ENCODE data around the gene KLHL24. TPM values are rescaled to one million over a fixed set of nuclear protein-coding genes. Genes with fewer than 3 reads are reported as not detected.

Gene KLHL24
- total and polyA plus RNA-seq, 11 donors = 16.5 to 275 (median 199) TPM

DNA sequence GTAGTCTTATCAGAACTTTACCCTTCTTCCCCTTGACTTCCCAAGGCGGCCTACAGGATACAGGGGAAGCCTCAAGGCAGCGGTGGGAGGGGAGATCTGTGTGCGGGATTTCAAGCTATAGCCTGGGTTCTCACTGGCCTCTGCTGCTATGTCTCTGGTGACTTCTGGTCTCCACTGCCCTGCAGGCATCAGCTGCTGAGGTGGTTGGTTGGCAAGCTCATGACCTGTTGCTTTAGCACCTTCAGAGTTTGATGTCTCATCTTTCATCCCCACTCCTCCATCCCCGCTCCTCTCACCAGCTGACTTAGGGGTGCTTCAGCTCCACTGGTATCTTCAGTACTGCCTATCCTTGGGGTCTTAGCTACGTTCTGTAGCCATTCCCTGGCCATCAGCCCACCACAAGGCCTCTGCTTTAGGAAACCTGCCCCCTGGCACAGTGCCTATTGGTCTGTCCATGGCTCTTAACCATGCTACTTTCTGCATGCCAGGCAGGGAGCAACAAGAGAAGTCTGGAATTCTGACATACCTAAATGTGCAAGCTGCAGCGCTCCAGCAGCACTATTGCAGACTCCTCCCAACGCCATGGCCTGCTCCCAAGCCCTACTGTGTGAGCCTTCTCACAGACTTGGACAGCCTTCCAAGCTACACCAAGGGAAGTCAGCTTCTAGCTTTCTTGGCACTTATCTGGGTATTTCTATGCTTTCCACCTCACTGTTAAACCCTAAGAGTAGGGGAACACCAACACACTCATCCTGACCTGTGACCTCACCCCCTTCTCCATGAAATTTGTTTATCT lies 60.3 kb downstream of the KLHL24 start:
- no peaks in the 10 kb centered on the region for H3K27me3 ChIP-seq
- DNase-seq (peak in 1 of 5 donors; percentile 30), ATAC-seq (no peak)
- no peak overlapping the region for H3K27ac ChIP-seq
- intact Hi-C loops (cut with DNase I) = loop anchor here in 2 of 10 donors (5.0 to 10.0 kb wide), 2 partner anchors 58 to 61 kb away; partner anchors contain the start of gene KLHL24 (in 2 of the 2)
- H3K4me1 ChIP-seq = peaks cover 0 to 28% (median 18%) of the 10 kb centered on the region in 12 donors
- TF ChIP-seq POLR2A (IDR thresholded peaks at IDR 0.05) = no peak
- TF ChIP-seq, protein P1, sequence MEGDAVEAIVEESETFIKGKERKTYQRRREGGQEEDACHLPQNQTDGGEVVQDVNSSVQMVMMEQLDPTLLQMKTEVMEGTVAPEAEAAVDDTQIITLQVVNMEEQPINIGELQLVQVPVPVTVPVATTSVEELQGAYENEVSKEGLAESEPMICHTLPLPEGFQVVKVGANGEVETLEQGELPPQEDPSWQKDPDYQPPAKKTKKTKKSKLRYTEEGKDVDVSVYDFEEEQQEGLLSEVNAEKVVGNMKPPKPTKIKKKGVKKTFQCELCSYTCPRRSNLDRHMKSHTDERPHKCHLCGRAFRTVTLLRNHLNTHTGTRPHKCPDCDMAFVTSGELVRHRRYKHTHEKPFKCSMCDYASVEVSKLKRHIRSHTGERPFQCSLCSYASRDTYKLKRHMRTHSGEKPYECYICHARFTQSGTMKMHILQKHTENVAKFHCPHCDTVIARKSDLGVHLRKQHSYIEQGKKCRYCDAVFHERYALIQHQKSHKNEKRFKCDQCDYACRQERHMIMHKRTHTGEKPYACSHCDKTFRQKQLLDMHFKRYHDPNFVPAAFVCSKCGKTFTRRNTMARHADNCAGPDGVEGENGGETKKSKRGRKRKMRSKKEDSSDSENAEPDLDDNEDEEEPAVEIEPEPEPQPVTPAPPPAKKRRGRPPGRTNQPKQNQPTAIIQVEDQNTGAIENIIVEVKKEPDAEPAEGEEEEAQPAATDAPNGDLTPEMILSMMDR (IDR thresholded peaks at IDR 0.05) = no peak
- H3K4me3 ChIP-seq = no peak overlapping the region
- H3K36me3 ChIP-seq = no peaks in the 10 kb centered on the region
- no peaks in the 10 kb centered on the region for H3K9me3 ChIP-seq
- 86 to 91% (median 88%) methylated on average over 7 of the region's 7 CpGs for WGBS, 4 donors

DNA sequence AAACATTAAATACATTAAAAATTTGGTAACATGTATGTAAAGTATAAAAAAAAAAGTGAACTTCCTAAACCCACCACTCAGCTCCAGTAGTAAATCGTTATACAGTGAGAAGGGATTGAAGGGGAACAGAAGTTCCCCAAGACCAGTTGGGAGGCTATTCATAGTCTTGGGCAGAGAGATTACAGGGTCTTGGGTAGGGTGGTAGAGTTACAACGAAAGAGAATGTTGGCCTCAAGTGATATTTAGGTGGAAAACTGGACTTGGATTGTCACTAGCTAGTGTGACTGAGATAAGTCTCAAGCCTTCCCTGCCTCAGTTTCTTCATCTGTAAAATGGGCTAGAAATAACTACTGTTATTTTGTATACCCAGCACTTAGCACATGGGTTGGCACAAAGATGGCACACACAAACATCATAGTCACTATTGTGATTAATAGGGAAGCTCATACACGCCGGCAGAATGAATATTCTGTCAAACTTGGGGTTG lies 61.7 kb downstream of the KLHL24 start:
- no peak for TF ChIP-seq POLR2A (IDR thresholded peaks at IDR 0.05)
- TF ChIP-seq, protein P1 (IDR thresholded peaks at IDR 0.05) = no peak
- WGBS, 4 donors = 36 to 37% (median 36%) methylated on average over 4 of the region's 4 CpGs
- ATAC-seq (no peak), DNase-seq (no peak)
- Histone ChIP-seq H3K9me3 (no peaks in the 10 kb centered on the region), H3K27ac (peak overlapping the region in 10 of 12 donors; percentile 88 to 98 (median 94)), H3K4me3 (peak overlapping the region in 11 of 12 donors; percentile 69 to 100 (median 97)), H3K4me1 (peaks cover 0 to 35% (median 23%) of the 10 kb centered on the region in 12 donors), H3K36me3 (peaks cover 0 to 10% (median 0%) of the 10 kb centered on the region in 9 donors), H3K27me3 (no peaks in the 10 kb centered on the region)
- intact Hi-C loops (cut with DNase I) = loop anchor here in 2 of 10 donors (5.0 to 10.0 kb wide), 2 partner anchors 60 to 62 kb away; partner anchors contain the start of gene KLHL24 (in 2 of the 2)

DNA sequence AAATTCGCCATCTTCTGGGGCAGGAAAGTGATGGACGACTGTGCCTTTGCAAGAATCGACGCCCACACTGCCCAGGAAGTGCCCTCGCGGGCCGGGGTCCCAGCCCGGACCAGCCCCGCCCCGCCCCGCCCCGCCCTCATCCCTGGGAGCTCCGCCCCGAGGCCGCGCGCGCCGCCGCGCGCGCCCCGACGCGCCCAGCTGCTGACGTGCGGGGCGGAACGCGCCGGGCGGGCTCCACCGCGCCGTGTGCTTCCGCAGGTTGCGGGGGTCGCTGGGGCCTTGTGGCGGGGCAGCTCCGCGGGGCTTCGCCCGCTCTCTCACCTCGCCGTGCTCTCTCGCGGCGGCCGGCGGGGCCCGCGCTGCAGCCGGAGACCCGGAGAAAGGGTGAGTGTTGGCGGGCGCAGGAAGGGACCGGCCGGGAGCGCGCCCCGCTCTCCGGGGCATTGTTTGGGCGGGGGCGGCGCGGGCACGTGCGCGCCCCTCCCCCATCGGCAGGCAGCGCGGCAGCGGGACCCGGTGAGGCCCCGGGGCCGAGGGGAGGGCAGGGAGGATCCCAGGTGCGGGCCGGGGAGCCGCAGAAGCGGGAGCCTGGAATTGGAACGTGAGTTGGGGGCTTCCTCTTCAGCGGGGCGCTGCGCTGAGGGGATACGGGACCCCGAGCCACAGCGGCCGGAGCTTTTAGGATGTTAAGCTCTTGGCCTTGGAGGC lies 62.3 kb downstream of the KLHL24 start, which contains the start of gene YEATS2:
YEATS2 (plus strand) TSS at position 188 of the 708 bp plus-strand sequence. CDS start 17,366 bp downstream, outside the sequence.
- Histone ChIP-seq H3K4me3 (peak within 1 kb of the TSS; percentile 69 to 100 (median 97)), H3K9me3 (no peaks in the 10 kb centered on the region), H3K27me3 (no peaks in the 10 kb centered on the region), H3K27ac (peak within 1 kb of the TSS; percentile 69 to 98 (median 94)), H3K4me1 (peaks cover 0 to 35% (median 23%) of the 10 kb centered on the region in 12 donors), H3K36me3 (peaks cover 0 to 11% (median 0%) of the 10 kb centered on the region in 9 donors)
- TF ChIP-seq, protein P1 (IDR thresholded peaks at IDR 0.05) = no peak
- peak in 1 of 2 donors; percentile 49 for TF ChIP-seq POLR2A (IDR thresholded peaks at IDR 0.05)
- WGBS, 4 donors = 0 to 2% (median 1%) methylated on average over 28 to 89 of the region's 89 CpGs
- ATAC-seq = peak; percentile 25 to 95 (median 86)
- peak; percentile 60 to 86 (median 69) for DNase-seq
- intact Hi-C loops (cut with DNase I) = loop anchor here in 3 of 10 donors (2.0 to 10.0 kb wide), 3 partner anchors 60 to 63 kb away; partner anchors contain the start of gene KLHL24 (in 2 of the 3)
